Measurements from ENCODE around the gene CCDC91.

DNA sequence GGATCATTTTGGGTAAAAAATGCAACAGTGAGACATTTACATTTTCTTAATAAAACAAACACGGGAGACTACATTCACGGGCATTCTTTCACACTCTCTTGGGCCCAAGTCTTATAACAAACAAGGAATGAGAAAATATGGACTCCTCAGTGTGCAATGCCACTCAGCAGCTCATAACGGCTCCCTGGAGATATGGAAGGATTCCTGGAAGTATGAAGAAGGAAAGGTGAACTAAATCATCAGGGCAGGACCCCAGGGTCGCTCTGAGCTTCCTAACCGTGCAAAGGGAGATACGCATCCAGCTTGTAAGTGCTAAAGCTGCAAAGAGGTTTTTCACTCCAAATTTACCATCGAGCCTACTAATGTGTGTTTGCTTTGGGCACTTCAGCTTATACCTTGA is 33.5 kb upstream of the CCDC91 start:
- TF ChIP-seq RARB (CRISPR knock-in tag; IDR thresholded peaks at IDR 0.05) (no peak), POLR2A (IDR thresholded peaks at IDR 0.05; ENCODE audit: low read length) (no peak), JUNB (IDR thresholded peaks at IDR 0.05) (no peak), EP300 (IDR thresholded peaks at IDR 0.05) (no peak), EHMT2 (IDR thresholded peaks at IDR 0.05; ENCODE audit: low read depth) (no peak), PHF8 (IDR thresholded peaks at IDR 0.05; ENCODE audit: borderline replicate concordance, low read depth) (no peak), HOXA7 (CRISPR knock-in tag; IDR thresholded peaks at IDR 0.05) (no peak), JUN (IDR thresholded peaks at IDR 0.05) (no peak)
- TF ChIP-seq, protein P1, sequence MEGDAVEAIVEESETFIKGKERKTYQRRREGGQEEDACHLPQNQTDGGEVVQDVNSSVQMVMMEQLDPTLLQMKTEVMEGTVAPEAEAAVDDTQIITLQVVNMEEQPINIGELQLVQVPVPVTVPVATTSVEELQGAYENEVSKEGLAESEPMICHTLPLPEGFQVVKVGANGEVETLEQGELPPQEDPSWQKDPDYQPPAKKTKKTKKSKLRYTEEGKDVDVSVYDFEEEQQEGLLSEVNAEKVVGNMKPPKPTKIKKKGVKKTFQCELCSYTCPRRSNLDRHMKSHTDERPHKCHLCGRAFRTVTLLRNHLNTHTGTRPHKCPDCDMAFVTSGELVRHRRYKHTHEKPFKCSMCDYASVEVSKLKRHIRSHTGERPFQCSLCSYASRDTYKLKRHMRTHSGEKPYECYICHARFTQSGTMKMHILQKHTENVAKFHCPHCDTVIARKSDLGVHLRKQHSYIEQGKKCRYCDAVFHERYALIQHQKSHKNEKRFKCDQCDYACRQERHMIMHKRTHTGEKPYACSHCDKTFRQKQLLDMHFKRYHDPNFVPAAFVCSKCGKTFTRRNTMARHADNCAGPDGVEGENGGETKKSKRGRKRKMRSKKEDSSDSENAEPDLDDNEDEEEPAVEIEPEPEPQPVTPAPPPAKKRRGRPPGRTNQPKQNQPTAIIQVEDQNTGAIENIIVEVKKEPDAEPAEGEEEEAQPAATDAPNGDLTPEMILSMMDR (IDR thresholded peaks at IDR 0.05): no peak
- TF ChIP-seq, protein P2, sequence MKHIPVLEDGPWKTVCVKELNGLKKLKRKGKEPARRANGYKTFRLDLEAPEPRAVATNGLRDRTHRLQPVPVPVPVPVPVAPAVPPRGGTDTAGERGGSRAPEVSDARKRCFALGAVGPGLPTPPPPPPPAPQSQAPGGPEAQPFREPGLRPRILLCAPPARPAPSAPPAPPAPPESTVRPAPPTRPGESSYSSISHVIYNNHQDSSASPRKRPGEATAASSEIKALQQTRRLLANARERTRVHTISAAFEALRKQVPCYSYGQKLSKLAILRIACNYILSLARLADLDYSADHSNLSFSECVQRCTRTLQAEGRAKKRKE (CRISPR knock-in tag; IDR thresholded peaks at IDR 0.05; ENCODE audit: low read depth): no peak
- TF ChIP-seq, protein P3, sequence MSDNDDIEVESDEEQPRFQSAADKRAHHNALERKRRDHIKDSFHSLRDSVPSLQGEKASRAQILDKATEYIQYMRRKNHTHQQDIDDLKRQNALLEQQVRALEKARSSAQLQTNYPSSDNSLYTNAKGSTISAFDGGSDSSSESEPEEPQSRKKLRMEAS (IDR thresholded peaks at IDR 0.05): no peak

Data from A549 (cell line).